NT2/D1 (cell line): Measurements from ENCODE around the gene OSBPL2.

Source experiments
- DNase-seq: peaks from one replicate; pipeline ENCODE4 v3.0.0-alpha.2; 2011; ENCODE audit warnings: low read depth, low spot score
- H3K27me3 ChIP-seq: 2 replicates; pipeline ENCODE4 v1.6.0; 2011; ENCODE audit warnings: mild to moderate bottlenecking; ENCODE audit not compliant: insufficient read length, insufficient read depth
- H3K36me3 ChIP-seq: 2 replicates; pipeline ENCODE4 v1.6.1; 2011; ENCODE audit warnings: mild to moderate bottlenecking, low read length, mixed read lengths; ENCODE audit not compliant: insufficient read depth, insufficient read length
- H3K4me1 ChIP-seq: 2 replicates; pipeline ENCODE4 v1.5.1; 2011; ENCODE audit not compliant: insufficient read depth, insufficient read length
- H3K4me3 ChIP-seq: 2 replicates; pipeline ENCODE4 v1.5.1; 2011; ENCODE audit warnings: low read depth; ENCODE audit not compliant: insufficient read length
- H3K9ac ChIP-seq: 2 replicates; pipeline ENCODE4 v1.6.0; 2011; ENCODE audit warnings: low read depth; ENCODE audit not compliant: insufficient read length
- H3K9me3 ChIP-seq: 2 replicates; pipeline ENCODE4 v1.5.1; 2011; ENCODE audit warnings: mild to moderate bottlenecking, low read length; ENCODE audit not compliant: insufficient read depth
- SUZ12 ChIP-seq: IDR thresholded peaks from 2 replicates; pipeline ENCODE4 v1.6.1; 2011; ENCODE audit not compliant: insufficient read length, insufficient read depth; ENCODE audit errors: extremely low read depth
- YY1 ChIP-seq: IDR thresholded peaks from 2 replicates; pipeline ENCODE4 v1.6.1; 2011; ENCODE audit not compliant: insufficient read length, insufficient read depth
- ZNF274 ChIP-seq: IDR thresholded peaks from 2 replicates; pipeline ENCODE4 v1.6.1; 2011; ENCODE audit warnings: mild to moderate bottlenecking, low read depth, low read length

OSBPL2 gene

DNA sequence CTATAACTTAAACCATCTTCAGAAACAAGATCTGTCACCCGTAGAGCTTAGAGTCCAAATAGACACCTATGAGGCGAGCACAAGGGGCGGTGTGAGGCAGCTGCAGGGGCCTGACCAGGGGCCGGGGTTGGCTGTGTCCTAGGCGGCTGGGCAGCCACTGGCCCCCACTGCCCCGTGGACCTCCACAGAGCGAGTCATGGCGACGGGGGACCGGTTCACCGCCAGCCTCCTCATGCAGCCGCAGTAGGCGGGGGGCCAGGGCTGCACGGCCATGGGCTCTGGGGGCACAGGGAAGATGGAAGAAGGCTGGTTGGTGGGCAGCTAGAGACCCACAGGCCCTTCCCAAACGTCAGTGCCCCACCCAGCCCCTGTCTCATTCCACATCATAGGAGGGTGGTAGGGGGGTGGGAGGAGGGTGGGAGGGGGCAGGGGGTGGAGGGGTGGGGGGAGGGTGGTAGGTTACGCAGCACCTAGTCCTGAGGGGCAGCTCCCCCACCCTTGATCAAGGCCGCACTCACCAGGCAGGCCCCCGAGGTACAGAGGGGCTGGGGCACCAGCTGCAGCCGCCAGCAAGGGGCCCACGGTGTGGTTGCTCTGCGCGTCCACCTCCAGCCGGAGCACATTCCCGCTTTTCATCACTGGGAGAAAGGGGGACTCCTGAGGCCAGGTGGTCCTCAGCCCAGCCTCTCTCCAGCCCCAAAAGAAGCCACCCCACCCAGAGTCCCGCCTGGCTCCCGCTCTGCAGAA lies 71.0 kb downstream of the OSBPL2 start:
- Histone ChIP-seq H3K9ac (no peak overlapping the region), H3K36me3 (peaks cover 98% of the 10 kb centered on the region), H3K4me3 (no peak overlapping the region), H3K27me3 (no peaks in the 10 kb centered on the region), H3K9me3 (no peaks in the 10 kb centered on the region), H3K4me1 (peaks cover 20% of the 10 kb centered on the region)
- no peak for TF ChIP-seq SUZ12
- TF ChIP-seq YY1 = no peak
- no peak for TF ChIP-seq ZNF274
- DNase-seq = no peak

DNA sequence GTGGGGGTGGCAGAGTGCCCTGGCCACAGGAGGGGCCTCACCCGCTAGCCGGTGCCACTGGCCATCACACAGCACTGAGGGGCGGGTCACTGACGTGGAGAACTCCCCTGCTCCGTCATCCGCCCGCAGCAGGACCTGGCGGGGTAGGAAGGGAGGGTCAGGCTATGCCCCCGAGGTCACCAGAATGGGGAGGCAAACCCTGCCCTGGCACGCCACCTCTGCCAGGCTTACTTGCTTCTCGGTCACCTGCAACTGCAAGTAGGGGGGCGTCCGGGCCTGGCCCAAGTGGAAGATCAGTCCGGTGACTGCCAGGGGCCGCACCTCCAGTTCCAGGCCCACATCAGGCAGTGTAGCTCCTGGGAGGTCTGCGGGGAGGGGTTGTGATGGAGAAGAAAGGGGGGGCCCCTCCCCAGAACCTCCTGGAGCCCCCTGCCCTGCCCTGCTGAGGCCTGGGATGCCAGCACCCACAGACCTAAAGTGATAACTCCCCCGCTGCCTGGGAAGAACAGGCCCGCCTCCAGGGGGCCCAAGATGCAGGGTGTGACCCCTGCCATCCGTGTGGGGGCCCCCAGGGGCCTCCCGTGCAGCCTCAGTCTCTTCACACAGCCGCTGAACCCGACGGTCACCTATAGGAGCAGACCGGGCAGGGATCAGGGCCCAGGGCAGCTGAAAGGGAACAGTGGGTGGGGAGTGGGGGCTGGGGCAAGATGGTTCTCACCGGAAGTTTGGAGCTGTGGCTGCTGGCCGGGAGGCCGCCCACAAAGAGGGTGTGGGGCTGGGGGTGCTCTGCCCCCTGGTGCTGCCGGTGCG lies 71.8 kb downstream of the OSBPL2 start:
- no peaks in the 10 kb centered on the region for H3K9me3 ChIP-seq
- H3K36me3 ChIP-seq = peaks cover 98% of the 10 kb centered on the region
- H3K27me3 ChIP-seq = no peaks in the 10 kb centered on the region
- no peak overlapping the region for H3K9ac ChIP-seq
- H3K4me1 ChIP-seq = peaks cover 13% of the 10 kb centered on the region
- no peak for DNase-seq
- TF ChIP-seq SUZ12 (no peak), ZNF274 (no peak), YY1 (no peak)
- no peak overlapping the region for H3K4me3 ChIP-seq

- Histone ChIP-seq H3K27me3 (no peaks in the 10 kb centered on the region), H3K36me3 (peaks cover 98% of the 10 kb centered on the region), H3K4me1 (peaks cover 8% of the 10 kb centered on the region), H3K4me3 (no peak overlapping the region), H3K9ac (no peak overlapping the region), H3K9me3 (no peaks in the 10 kb centered on the region)
- no peak for DNase-seq
- no peak for TF ChIP-seq ZNF274
These were observed 72.4 kb downstream of the OSBPL2 start for GRCh38 chr20:62310757-62311121.

- no peak for DNase-seq
- H3K36me3 ChIP-seq = peaks cover 98% of the 10 kb centered on the region
- TF ChIP-seq ZNF274 (no peak), YY1 (no peak), SUZ12 (no peak)
These were observed 72.8 kb downstream of the OSBPL2 start for GRCh38 chr20:62311150-62311549.

DNA sequence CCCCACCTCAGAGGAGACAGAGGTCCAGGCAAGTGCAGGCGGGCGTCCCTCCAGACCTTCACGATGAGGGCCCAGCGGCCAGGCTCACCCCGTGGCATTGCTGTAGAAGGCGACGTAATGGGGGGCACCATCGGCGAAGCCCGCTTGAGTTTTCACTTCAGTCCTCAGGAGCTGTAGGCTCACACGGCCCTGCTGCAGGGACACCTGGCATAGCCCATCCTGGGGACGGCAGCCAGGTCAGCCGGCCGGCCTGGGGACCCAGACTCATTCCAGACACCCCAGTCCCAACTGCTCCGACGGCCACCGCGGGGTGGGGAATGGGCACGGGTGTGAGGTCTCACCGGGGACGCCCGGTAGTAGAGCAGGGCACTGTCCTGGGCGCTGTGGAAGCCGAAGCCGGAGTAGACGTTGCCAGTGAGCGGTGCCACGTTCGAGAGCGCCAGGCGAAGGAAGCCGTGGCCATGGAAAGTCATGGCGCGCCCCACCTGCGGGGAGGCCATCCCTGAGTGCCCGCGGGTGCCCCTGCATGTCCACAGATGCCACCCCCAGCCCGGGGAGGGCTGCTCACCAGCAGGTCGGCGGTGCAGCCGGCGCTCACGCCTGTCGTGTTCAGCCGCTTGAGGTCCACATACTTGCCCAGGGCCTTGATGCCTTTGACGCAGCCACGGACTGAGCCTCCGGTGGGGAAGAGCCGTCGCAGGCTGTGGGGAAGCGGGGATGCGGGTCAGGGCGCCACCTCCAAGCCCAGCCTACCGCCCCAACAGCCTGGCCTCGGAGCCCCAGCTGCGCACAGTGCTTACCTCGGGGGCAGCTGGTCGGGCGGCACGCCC lies 73.7 kb downstream of the OSBPL2 start:
- Histone ChIP-seq H3K4me3 (no peak overlapping the region), H3K36me3 (peaks cover 98% of the 10 kb centered on the region), H3K27me3 (no peaks in the 10 kb centered on the region), H3K9me3 (peaks cover 2% of the 10 kb centered on the region; the same call in 1 of the 2 replicates), H3K9ac (no peak overlapping the region), H3K4me1 (peaks cover 2% of the 10 kb centered on the region)
- DNase-seq = no peak
- TF ChIP-seq SUZ12 (no peak), YY1 (no peak), ZNF274 (no peak)

More at GRCh38 chr20:62311150-62311549, 72.8 kb downstream of the OSBPL2 start:
- H3K9ac ChIP-seq = no peak overlapping the region
- no peaks in the 10 kb centered on the region for H3K9me3 ChIP-seq
- no peaks in the 10 kb centered on the region for H3K27me3 ChIP-seq
- no peak overlapping the region for H3K4me3 ChIP-seq
- peaks cover 4% of the 10 kb centered on the region for H3K4me1 ChIP-seq

- Histone ChIP-seq H3K9me3 (peaks cover 7% of the 10 kb centered on the region; the same call in 1 of the 2 replicates), H3K9ac (no peak overlapping the region), H3K36me3 (peaks cover 98% of the 10 kb centered on the region), H3K27me3 (no peaks in the 10 kb centered on the region), H3K4me3 (no peak overlapping the region), H3K4me1 (peaks cover 2% of the 10 kb centered on the region)
- no peak for TF ChIP-seq ZNF274
- TF ChIP-seq SUZ12 = no peak
- no peak for TF ChIP-seq YY1
- no peak for DNase-seq
These were observed 74.3 kb downstream of the OSBPL2 start for GRCh38 chr20:62312662-62312977.

DNA sequence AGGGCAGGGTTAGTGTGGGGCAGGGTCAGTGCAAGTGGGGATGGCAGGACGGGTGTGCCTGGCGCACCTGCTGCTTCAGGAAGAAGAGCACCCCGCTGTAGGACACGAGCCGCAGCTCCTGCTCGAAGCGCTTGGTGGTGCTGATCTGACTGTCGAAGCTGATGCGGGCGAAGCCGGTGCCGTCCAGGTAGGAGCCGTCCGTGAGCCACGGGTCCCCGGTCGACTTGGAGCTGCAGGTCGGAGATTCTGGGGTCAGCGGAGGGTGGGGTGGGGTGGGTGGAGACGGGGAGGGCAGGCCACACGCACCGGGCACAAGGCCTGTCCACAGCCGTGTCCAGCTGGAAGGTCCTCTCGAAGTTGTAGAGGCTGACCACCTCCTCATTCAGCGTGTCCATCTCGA lies 74.7 kb downstream of the OSBPL2 start:
- no peaks in the 10 kb centered on the region for H3K27me3 ChIP-seq
- no peak for DNase-seq
- H3K36me3 ChIP-seq = peaks cover 95% of the 10 kb centered on the region
- H3K9me3 ChIP-seq = peaks cover 7% of the 10 kb centered on the region; the same call in 1 of the 2 replicates
- H3K4me1 ChIP-seq = peaks cover 2% of the 10 kb centered on the region
- H3K4me3 ChIP-seq = no peak overlapping the region
- TF ChIP-seq ZNF274 = no peak
- no peak overlapping the region for H3K9ac ChIP-seq
